Gastroesophageal sphincter (tissue), 4 donors: ENCODE measurements around the gene VEPH1. TPM values are rescaled to one million over a fixed set of nuclear protein-coding genes. Genes with fewer than 3 reads are reported as not detected.
"Not testable (repeated sequence)": the region's sequence is repeated elsewhere in the genome, so short reads cannot be mapped to it uniquely, and the experiment has no call there.

ENCODE experiments used
- ATAC-seq: fragments of 150-250 bp; one replicate; pipeline ENCODE4 v1.9.1; 2016; ENCODE audit warnings: mild to moderate bottlenecking, moderate library complexity
- H3K27ac ChIP-seq, 4 donors: fragments of 200-600 bp; sonication (generic) in 3 of 4; 1 replicate in 3 of 4; 2 replicates in 1 of 4; pipeline ENCODE4 v1.5.1; 2016 to 2019
- H3K27me3 ChIP-seq: fragments of 200-600 bp; sonication (generic); one replicate; pipeline ENCODE4 v1.5.1; 2019
- H3K36me3 ChIP-seq, 2 donors: fragments of 200-600 bp; sonication (generic); one replicate each; pipeline ENCODE4 v1.5.1; 2019; ENCODE audit warnings: control low read depth in 1 of 2
- H3K4me1 ChIP-seq, 3 donors: fragments of 200-600 bp; sonication (generic); 1 replicate in 2 of 3; 2 replicates in 1 of 3; pipeline ENCODE4 v1.5.1; 2016 to 2019; ENCODE audit warnings: control low read depth in 2 of 3
- H3K4me3 ChIP-seq, 2 donors: fragments of 200-600 bp; sonication (generic); one replicate each; pipeline ENCODE4 v1.5.1; 2019; ENCODE audit warnings: mild to moderate bottlenecking in 1 of 2, moderate library complexity in 1 of 2
- H3K9me3 ChIP-seq, 3 donors: fragments of 200-600 bp; sonication (generic); one replicate each; pipeline ENCODE4 v1.5.1; 2017 to 2019; ENCODE audit warnings: control low read depth in 2 of 3
- EP300 ChIP-seq: sonication (generic); formaldehyde crosslinking; IDR thresholded peaks from one replicate; pipeline ENCODE4 v1.6.1; 2017; ENCODE audit warnings: antibody characterized with exemption, mild to moderate bottlenecking
- POLR2A ChIP-seq, 2 donors: fragments of 450-650 bp; IDR thresholded peaks; one replicate each; pipeline ENCODE4 v1.6.1; 2017; ENCODE audit warnings: antibody characterized with exemption in 2 of 2, mild to moderate bottlenecking in 2 of 2, moderate library complexity in 1 of 2
- POLR2AphosphoS5 ChIP-seq: sonication (generic); formaldehyde crosslinking; IDR thresholded peaks from one replicate; pipeline ENCODE4 v1.6.1; 2017; ENCODE audit warnings: antibody characterized with exemption
- WGBS, 2 donors: methylation state at CpG; one replicate each; pipeline ENCODE4 v1.1.5; 2018; ENCODE audit warnings: low coverage in 1 of 2; 5-methylcytosine and 5-hydroxymethylcytosine counted together
- total RNA-seq, 4 donors: library from RNA; depleted of rRNA; stranded (reverse); fragments of >200 nt; gene quantifications; one replicate each; pipeline ENCODE4 v1.1.0, GENCODE V29; 2016
- TF ChIP-seq, protein P1 (sequence below), 4 experiments: fragments of 200-600 bp in 2 of 4; fragments of 450-650 bp in 2 of 4; sonication (generic) in 1 of 4; IDR thresholded peaks; one replicate each; pipeline ENCODE4 v1.5.1; 2017 to 2019; ENCODE audit warnings: antibody characterized with exemption in 4 of 4, mild to moderate bottlenecking in 2 of 4, moderate library complexity in 2 of 4

VEPH1 gene
- total RNA-seq, 4 donors from 2014 or later = 0.62 to 2.3 (median 1.7) TPM

- no peak overlapping the region for H3K4me3 ChIP-seq
- TF ChIP-seq POLR2AphosphoS5 (no peak), EP300 (no peak), POLR2A (IDR thresholded peaks at IDR 0.05) (no peak)
- TF ChIP-seq, protein P1, sequence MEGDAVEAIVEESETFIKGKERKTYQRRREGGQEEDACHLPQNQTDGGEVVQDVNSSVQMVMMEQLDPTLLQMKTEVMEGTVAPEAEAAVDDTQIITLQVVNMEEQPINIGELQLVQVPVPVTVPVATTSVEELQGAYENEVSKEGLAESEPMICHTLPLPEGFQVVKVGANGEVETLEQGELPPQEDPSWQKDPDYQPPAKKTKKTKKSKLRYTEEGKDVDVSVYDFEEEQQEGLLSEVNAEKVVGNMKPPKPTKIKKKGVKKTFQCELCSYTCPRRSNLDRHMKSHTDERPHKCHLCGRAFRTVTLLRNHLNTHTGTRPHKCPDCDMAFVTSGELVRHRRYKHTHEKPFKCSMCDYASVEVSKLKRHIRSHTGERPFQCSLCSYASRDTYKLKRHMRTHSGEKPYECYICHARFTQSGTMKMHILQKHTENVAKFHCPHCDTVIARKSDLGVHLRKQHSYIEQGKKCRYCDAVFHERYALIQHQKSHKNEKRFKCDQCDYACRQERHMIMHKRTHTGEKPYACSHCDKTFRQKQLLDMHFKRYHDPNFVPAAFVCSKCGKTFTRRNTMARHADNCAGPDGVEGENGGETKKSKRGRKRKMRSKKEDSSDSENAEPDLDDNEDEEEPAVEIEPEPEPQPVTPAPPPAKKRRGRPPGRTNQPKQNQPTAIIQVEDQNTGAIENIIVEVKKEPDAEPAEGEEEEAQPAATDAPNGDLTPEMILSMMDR (IDR thresholded peaks at IDR 0.05) = no peak
- no peaks in the 10 kb centered on the region for H3K4me1 ChIP-seq
- H3K27ac ChIP-seq = no peak overlapping the region
- H3K36me3 ChIP-seq = no peaks in the 10 kb centered on the region
- WGBS, 2 donors = 100% methylated on average over 1 of the region's 1 CpG
- H3K9me3 ChIP-seq = no peaks in the 10 kb centered on the region
- ATAC-seq = no peak
- no peaks in the 10 kb centered on the region for H3K27me3 ChIP-seq
Observed at GRCh38 chr3:157327018-157327417, 176.2 kb downstream of the VEPH1 start.

GRCh38 chr3:157324869-157325268 is 178.3 kb downstream of the VEPH1 start:
- H3K27me3 ChIP-seq, H3K9me3 ChIP-seq, H3K4me1 ChIP-seq, H3K36me3 ChIP-seq, ATAC-seq, H3K27ac ChIP-seq, H3K4me3 ChIP-seq: not testable (repeated sequence)
- 83 to 100% methylated on average over 1 of the region's 1 CpG for WGBS, 2 donors

GRCh38 chr3:157323360-157323759 is 179.9 kb downstream of the VEPH1 start:
- no peaks in the 10 kb centered on the region for H3K27me3 ChIP-seq
- no peak overlapping the region for H3K27ac ChIP-seq
- no peak overlapping the region for H3K4me3 ChIP-seq
- TF ChIP-seq POLR2A (IDR thresholded peaks at IDR 0.05) (no peak), EP300 (no peak), POLR2AphosphoS5 (no peak)
- TF ChIP-seq, protein P1 (IDR thresholded peaks at IDR 0.05) = no peak
- H3K36me3 ChIP-seq = no peaks in the 10 kb centered on the region
- no peak for ATAC-seq
- no peaks in the 10 kb centered on the region for H3K9me3 ChIP-seq
- WGBS, 2 donors = 68 to 86% methylated on average over 2 of the region's 2 CpGs
- peaks cover 0 to 3% (median 0%) of the 10 kb centered on the region in 3 donors for H3K4me1 ChIP-seq

DNA sequence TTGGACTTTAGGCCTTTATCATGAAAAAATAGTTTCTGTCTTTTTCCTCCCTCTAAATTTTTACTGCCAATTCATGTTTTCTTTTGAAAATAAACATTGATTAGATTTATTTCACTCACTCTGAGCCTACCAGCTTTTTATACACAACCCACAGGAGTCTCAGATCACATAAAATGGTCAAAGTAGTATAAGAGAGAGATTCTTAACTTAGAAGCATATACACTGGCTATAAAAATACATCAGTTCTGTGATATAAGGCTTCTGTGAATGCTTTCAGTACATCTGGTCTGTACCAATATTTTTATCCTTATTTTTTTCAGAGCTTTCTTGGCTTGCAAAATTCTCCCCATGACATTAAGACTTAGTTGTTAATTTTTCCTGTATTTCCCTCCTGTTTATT is 183.5 kb downstream of the VEPH1 start:
- H3K9me3 ChIP-seq = no peaks in the 10 kb centered on the region
- no peak for ATAC-seq

GRCh38 chr3:157318639-157319288 is 184.5 kb downstream of the VEPH1 start:
- 62 to 91% methylated on average over 3 to 5 of the region's 5 CpGs for WGBS, 2 donors
- no peaks in the 10 kb centered on the region for H3K27me3 ChIP-seq
- peaks cover 0 to 3% (median 0%) of the 10 kb centered on the region in 3 donors for H3K4me1 ChIP-seq
- H3K9me3 ChIP-seq = no peaks in the 10 kb centered on the region
- no peak overlapping the region for H3K27ac ChIP-seq
- ATAC-seq = no peak
- H3K4me3 ChIP-seq = no peak overlapping the region
- TF ChIP-seq POLR2A (IDR thresholded peaks at IDR 0.05) = no peak
- no peak for TF ChIP-seq EP300
- TF ChIP-seq, protein P1 (IDR thresholded peaks at IDR 0.05) = no peak
- TF ChIP-seq POLR2AphosphoS5 = no peak
- H3K36me3 ChIP-seq = no peaks in the 10 kb centered on the region

More for the DNA sequence above, 183.5 kb downstream of the VEPH1 start:
- TF ChIP-seq EP300 = no peak
- TF ChIP-seq, protein P1 (IDR thresholded peaks at IDR 0.05) = no peak
- TF ChIP-seq POLR2AphosphoS5 = no peak
- TF ChIP-seq POLR2A (IDR thresholded peaks at IDR 0.05) = no peak
- Histone ChIP-seq H3K4me1 (peaks cover 0 to 3% (median 0%) of the 10 kb centered on the region in 3 donors), H3K27ac (no peak overlapping the region), H3K4me3 (no peak overlapping the region), H3K36me3 (no peaks in the 10 kb centered on the region), H3K27me3 (no peaks in the 10 kb centered on the region)
